Gastroesophageal sphincter (tissue), 4 donors: ENCODE results near the gene TNFRSF6B. TPM values are rescaled to one million over a fixed set of nuclear protein-coding genes. Genes with fewer than 3 reads are reported as not detected.

Experiments used
- ATAC-seq: fragments of 150-250 bp; one replicate; pipeline ENCODE4 v1.9.1; 2016; ENCODE audit warnings: mild to moderate bottlenecking, moderate library complexity
- H3K27ac ChIP-seq, 4 donors: fragments of 200-600 bp; sonication (generic) in 3 of 4; 1 replicate in 3 of 4; 2 replicates in 1 of 4; pipeline ENCODE4 v1.5.1; 2016 to 2019
- H3K27me3 ChIP-seq: fragments of 200-600 bp; sonication (generic); one replicate; pipeline ENCODE4 v1.5.1; 2019
- H3K36me3 ChIP-seq, 2 donors: fragments of 200-600 bp; sonication (generic); one replicate each; pipeline ENCODE4 v1.5.1; 2019; ENCODE audit warnings: control low read depth in 1 of 2
- H3K4me1 ChIP-seq, 3 donors: fragments of 200-600 bp; sonication (generic); 1 replicate in 2 of 3; 2 replicates in 1 of 3; pipeline ENCODE4 v1.5.1; 2016 to 2019; ENCODE audit warnings: control low read depth in 2 of 3
- H3K4me3 ChIP-seq, 2 donors: fragments of 200-600 bp; sonication (generic); one replicate each; pipeline ENCODE4 v1.5.1; 2019; ENCODE audit warnings: mild to moderate bottlenecking in 1 of 2, moderate library complexity in 1 of 2
- H3K9me3 ChIP-seq, 3 donors: fragments of 200-600 bp; sonication (generic); one replicate each; pipeline ENCODE4 v1.5.1; 2017 to 2019; ENCODE audit warnings: control low read depth in 2 of 3
- EP300 ChIP-seq: sonication (generic); formaldehyde crosslinking; IDR thresholded peaks from one replicate; pipeline ENCODE4 v1.6.1; 2017; ENCODE audit warnings: antibody characterized with exemption, mild to moderate bottlenecking
- POLR2A ChIP-seq, 2 donors: fragments of 450-650 bp; IDR thresholded peaks; one replicate each; pipeline ENCODE4 v1.6.1; 2017; ENCODE audit warnings: antibody characterized with exemption in 2 of 2, mild to moderate bottlenecking in 2 of 2, moderate library complexity in 1 of 2
- POLR2AphosphoS5 ChIP-seq: sonication (generic); formaldehyde crosslinking; IDR thresholded peaks from one replicate; pipeline ENCODE4 v1.6.1; 2017; ENCODE audit warnings: antibody characterized with exemption
- WGBS, 2 donors: methylation state at CpG; one replicate each; pipeline ENCODE4 v1.1.5; 2018; ENCODE audit warnings: low coverage in 1 of 2; 5-methylcytosine and 5-hydroxymethylcytosine counted together
- total RNA-seq, 4 donors: library from RNA; depleted of rRNA; stranded (reverse); fragments of >200 nt; gene quantifications; one replicate each; pipeline ENCODE4 v1.1.0, GENCODE V29; 2016
- TF ChIP-seq, protein P1 (sequence below), 4 experiments: fragments of 200-600 bp in 2 of 4; fragments of 450-650 bp in 2 of 4; sonication (generic) in 1 of 4; IDR thresholded peaks; one replicate each; pipeline ENCODE4 v1.5.1; 2017 to 2019; ENCODE audit warnings: antibody characterized with exemption in 4 of 4, mild to moderate bottlenecking in 2 of 4, moderate library complexity in 2 of 4

The TNFRSF6B gene
- total RNA-seq, 4 donors from 2014 or later, result 8.9 to 27.8 (median 15.4) TPM

- no peak for ATAC-seq
- H3K4me1 ChIP-seq, result peaks cover 0 to 55% (median 28%) of the 10 kb centered on the region in 3 donors
- no peak overlapping the region for H3K4me3 ChIP-seq
- peak overlapping the region in 3 of 4 donors; percentile 67 to 68 (median 67) for H3K27ac ChIP-seq
- H3K27me3 ChIP-seq, result no peaks in the 10 kb centered on the region
- TF ChIP-seq POLR2A (IDR thresholded peaks at IDR 0.05), result no peak
- TF ChIP-seq, protein P1, sequence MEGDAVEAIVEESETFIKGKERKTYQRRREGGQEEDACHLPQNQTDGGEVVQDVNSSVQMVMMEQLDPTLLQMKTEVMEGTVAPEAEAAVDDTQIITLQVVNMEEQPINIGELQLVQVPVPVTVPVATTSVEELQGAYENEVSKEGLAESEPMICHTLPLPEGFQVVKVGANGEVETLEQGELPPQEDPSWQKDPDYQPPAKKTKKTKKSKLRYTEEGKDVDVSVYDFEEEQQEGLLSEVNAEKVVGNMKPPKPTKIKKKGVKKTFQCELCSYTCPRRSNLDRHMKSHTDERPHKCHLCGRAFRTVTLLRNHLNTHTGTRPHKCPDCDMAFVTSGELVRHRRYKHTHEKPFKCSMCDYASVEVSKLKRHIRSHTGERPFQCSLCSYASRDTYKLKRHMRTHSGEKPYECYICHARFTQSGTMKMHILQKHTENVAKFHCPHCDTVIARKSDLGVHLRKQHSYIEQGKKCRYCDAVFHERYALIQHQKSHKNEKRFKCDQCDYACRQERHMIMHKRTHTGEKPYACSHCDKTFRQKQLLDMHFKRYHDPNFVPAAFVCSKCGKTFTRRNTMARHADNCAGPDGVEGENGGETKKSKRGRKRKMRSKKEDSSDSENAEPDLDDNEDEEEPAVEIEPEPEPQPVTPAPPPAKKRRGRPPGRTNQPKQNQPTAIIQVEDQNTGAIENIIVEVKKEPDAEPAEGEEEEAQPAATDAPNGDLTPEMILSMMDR (IDR thresholded peaks at IDR 0.05), result no peak
- H3K9me3 ChIP-seq, result no peaks in the 10 kb centered on the region
- WGBS, 2 donors, result 93% methylated on average over 15 of the region's 43 CpGs; no CpG with 5 or more reads in 1 of the 2 donors
- peaks cover 0 to 62% of the 10 kb centered on the region in 2 donors for H3K36me3 ChIP-seq
These were observed 4.0 kb downstream of the TNFRSF6B start for GRCh38 chr20:63700199-63701050.

DNA sequence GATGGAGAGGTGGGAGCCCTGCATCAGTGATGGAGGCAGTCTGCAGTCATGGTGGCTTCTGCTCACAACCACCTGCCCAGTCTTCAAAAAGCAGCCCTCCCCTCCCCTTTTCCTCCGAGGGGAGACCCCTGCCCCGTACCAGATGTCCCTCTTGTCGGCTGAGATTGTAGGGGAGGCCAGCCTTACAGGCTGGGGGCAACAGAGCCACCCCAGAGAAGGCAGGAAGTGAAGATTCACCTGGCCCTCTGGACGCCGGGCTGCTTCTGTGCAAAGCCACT lies 4.5 kb downstream of the TNFRSF6B start:
- no peak overlapping the region for H3K27ac ChIP-seq
- no peak for ATAC-seq
- WGBS, 2 donors, result no CpG with 5 or more reads among the region's 5 CpGs

GRCh38 chr20:63701329-63702035 lies 5.0 kb downstream of the TNFRSF6B start:
- Histone ChIP-seq H3K4me3 (no peak overlapping the region), H3K36me3 (peaks cover 0 to 65% of the 10 kb centered on the region in 2 donors), H3K27me3 (no peaks in the 10 kb centered on the region), H3K4me1 (peaks cover 0 to 54% (median 31%) of the 10 kb centered on the region in 3 donors), H3K9me3 (no peaks in the 10 kb centered on the region), H3K27ac (peak overlapping the region in 1 of 4 donors; percentile 21)
- ATAC-seq, result no peak
- TF ChIP-seq POLR2AphosphoS5, result no peak
- TF ChIP-seq EP300, result no peak
- TF ChIP-seq, protein P1 (IDR thresholded peaks at IDR 0.05), result no peak
- TF ChIP-seq POLR2A (IDR thresholded peaks at IDR 0.05), result no peak
- no CpG with 5 or more reads among the region's 14 CpGs for WGBS, 2 donors

More for the DNA sequence above, 4.5 kb downstream of the TNFRSF6B start:
- no peaks in the 10 kb centered on the region for H3K27me3 ChIP-seq
- H3K4me1 ChIP-seq, result peaks cover 0 to 54% (median 28%) of the 10 kb centered on the region in 3 donors
- TF ChIP-seq POLR2A (IDR thresholded peaks at IDR 0.05) (no peak), EP300 (no peak), POLR2AphosphoS5 (no peak)
- TF ChIP-seq, protein P1 (IDR thresholded peaks at IDR 0.05), result no peak
- no peak overlapping the region for H3K4me3 ChIP-seq
- peaks cover 0 to 62% of the 10 kb centered on the region in 2 donors for H3K36me3 ChIP-seq
- H3K9me3 ChIP-seq, result no peaks in the 10 kb centered on the region

DNA sequence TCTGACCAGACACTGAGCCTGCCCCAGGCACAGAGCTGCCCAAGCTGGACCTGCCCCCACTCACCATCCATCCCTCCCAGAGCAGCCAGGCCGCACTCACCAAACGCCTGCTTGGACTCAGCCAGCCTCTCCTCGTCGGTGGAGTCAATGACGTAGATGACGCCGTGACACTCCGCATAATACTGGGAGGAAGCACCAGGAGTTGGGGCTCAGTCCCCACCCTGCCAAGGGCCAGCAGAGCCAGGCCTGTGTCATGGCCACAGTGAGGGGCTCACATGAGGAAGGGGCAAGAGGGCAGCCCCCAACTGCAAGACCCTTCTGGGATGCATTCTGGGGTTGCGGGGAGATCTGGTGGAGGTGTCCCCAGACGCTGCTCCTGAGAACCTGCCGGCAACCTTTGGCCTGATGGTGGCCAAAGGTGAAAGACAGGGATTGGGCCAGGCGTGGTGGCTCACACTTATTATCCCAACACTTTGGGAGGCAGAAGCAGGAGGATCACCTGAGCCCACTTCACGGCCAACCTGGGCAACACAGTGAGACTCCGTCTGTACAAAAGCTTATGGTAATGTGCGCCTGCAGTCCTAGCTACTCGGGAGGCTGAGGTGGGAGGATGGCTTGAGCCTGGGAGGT lies 5.7 kb downstream of the TNFRSF6B start:
- no peaks in the 10 kb centered on the region for H3K9me3 ChIP-seq
- no peak overlapping the region for H3K27ac ChIP-seq
- peaks cover 0 to 66% of the 10 kb centered on the region in 2 donors for H3K36me3 ChIP-seq
- H3K4me3 ChIP-seq, result no peak overlapping the region
- TF ChIP-seq, protein P1 (IDR thresholded peaks at IDR 0.05), result no peak
- TF ChIP-seq POLR2AphosphoS5, result no peak
- no peak for TF ChIP-seq POLR2A (IDR thresholded peaks at IDR 0.05)
- no peak for TF ChIP-seq EP300
- H3K4me1 ChIP-seq, result peaks cover 0 to 54% (median 32%) of the 10 kb centered on the region in 3 donors
- H3K27me3 ChIP-seq, result no peaks in the 10 kb centered on the region
- ATAC-seq, result no peak
- WGBS, 2 donors, result 100% methylated on average over 1 of the region's 16 CpGs; no CpG with 5 or more reads in 1 of the 2 donors
